Neutrophil (primary cell): ENCODE results near the gene WDR26.

ENCODE experiments used
- H3K27ac ChIP-seq: fragments of 200-600 bp; sonication (generic); 2 replicates; pipeline ENCODE4 v1.5.1; 2016; ENCODE audit warnings: mild to moderate bottlenecking, moderate library complexity
- H3K27me3 ChIP-seq: fragments of 200-600 bp; sonication (generic); 2 replicates; pipeline ENCODE4 v1.6.0; 2016; ENCODE audit warnings: mild to moderate bottlenecking
- H3K36me3 ChIP-seq: fragments of 200-600 bp; sonication (generic); 2 replicates; pipeline ENCODE4 v1.5.1; 2017
- H3K4me1 ChIP-seq, 2 experiments: fragments of 200-600 bp in 1 of 2; sonication (generic) in 1 of 2; 1 replicate in 1 of 2; 2 replicates in 1 of 2; pipeline versions ENCODE4 v1.5.1 to v1.6.1; 2013 to 2016; ENCODE audit warnings: low read depth in 1 of 2, low read length in 1 of 2, mild to moderate bottlenecking in 1 of 2, moderate library complexity in 1 of 2; ENCODE audit not compliant: control insufficient read depth in 1 of 2, insufficient read depth in 1 of 2
- H3K4me3 ChIP-seq, 2 experiments: fragments of 200-600 bp in 1 of 2; sonication (generic) in 1 of 2; 1 replicate in 1 of 2; 2 replicates in 1 of 2; pipeline ENCODE4 v1.5.1; 2013 to 2016; ENCODE audit warnings: low read depth in 1 of 2, low read length in 1 of 2, mild to moderate bottlenecking in 1 of 2, moderate library complexity in 1 of 2
- H3K9me3 ChIP-seq: fragments of 200-600 bp; sonication (generic); 2 replicates; pipeline ENCODE4 v1.5.1; 2016
- CTCF ChIP-seq: fragments of 200-600 bp; sonication (generic); IDR thresholded peaks from 2 replicates; pipeline ENCODE4 v1.5.1; 2016; ENCODE audit warnings: antibody characterized with exemption

Gene WDR26

GRCh38 chr1:224368409-224368808, 66.2 kb downstream of the WDR26 start:
- peaks cover 77% of the 10 kb centered on the region for H3K36me3 ChIP-seq
- H3K27ac ChIP-seq: no peak overlapping the region
- no peak overlapping the region for H3K4me3 ChIP-seq
- no peaks in the 10 kb centered on the region for H3K9me3 ChIP-seq
- no peaks in the 10 kb centered on the region for H3K27me3 ChIP-seq
- no peaks in the 10 kb centered on the region for H3K4me1 ChIP-seq
- no peak for TF ChIP-seq CTCF

GRCh38 chr1:224359207-224359606, 75.4 kb downstream of the WDR26 start:
- peaks cover 39 to 41% of the 10 kb centered on the region in 2 experiments for H3K4me1 ChIP-seq
- TF ChIP-seq CTCF: no peak
- no peaks in the 10 kb centered on the region for H3K36me3 ChIP-seq
- no peak overlapping the region for H3K4me3 ChIP-seq
- no peaks in the 10 kb centered on the region for H3K9me3 ChIP-seq
- peak overlapping the region; percentile 94 for H3K27ac ChIP-seq
- H3K27me3 ChIP-seq: no peaks in the 10 kb centered on the region

- H3K4me3 ChIP-seq: peak overlapping the region; percentile 82 to 90
- no peak for TF ChIP-seq CTCF
- H3K4me1 ChIP-seq: peaks cover 39 to 41% of the 10 kb centered on the region in 2 experiments
- H3K36me3 ChIP-seq: no peaks in the 10 kb centered on the region
- no peaks in the 10 kb centered on the region for H3K9me3 ChIP-seq
- no peaks in the 10 kb centered on the region for H3K27me3 ChIP-seq
- H3K27ac ChIP-seq: peak overlapping the region; percentile 94
These were observed 76.4 kb downstream of the WDR26 start for GRCh38 chr1:224358237-224358636.

DNA sequence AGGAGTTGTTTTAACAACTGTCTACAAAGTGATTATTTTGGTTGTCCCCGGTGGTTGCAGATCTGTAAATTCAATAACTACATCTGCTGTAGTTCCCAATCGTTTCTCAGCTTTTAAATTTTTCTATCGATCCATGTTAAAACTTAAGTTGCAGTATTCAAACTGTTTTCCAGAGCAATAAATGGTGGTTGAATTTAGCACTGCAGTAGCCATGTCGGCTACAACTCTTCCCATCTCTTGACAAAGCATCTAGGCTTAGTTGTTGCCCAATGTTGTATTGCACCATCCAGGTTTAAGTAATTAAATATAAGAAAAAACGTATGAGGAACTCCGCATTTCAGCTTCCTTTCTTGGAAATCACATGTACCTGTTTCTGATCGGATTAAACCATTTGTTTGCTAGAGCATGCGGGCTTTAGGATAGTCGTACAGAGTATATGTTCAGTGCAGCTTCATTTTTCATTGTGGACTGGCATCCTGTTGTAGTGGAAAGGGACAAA, 76.9 kb downstream of the WDR26 start:
- Histone ChIP-seq H3K27ac (peak overlapping the region; percentile 94), H3K4me3 (peak overlapping the region; percentile 82 to 90), H3K4me1 (peaks cover 39 to 41% of the 10 kb centered on the region in 2 experiments), H3K9me3 (no peaks in the 10 kb centered on the region), H3K27me3 (no peaks in the 10 kb centered on the region), H3K36me3 (no peaks in the 10 kb centered on the region)
- TF ChIP-seq CTCF: peak; percentile 31

DNA sequence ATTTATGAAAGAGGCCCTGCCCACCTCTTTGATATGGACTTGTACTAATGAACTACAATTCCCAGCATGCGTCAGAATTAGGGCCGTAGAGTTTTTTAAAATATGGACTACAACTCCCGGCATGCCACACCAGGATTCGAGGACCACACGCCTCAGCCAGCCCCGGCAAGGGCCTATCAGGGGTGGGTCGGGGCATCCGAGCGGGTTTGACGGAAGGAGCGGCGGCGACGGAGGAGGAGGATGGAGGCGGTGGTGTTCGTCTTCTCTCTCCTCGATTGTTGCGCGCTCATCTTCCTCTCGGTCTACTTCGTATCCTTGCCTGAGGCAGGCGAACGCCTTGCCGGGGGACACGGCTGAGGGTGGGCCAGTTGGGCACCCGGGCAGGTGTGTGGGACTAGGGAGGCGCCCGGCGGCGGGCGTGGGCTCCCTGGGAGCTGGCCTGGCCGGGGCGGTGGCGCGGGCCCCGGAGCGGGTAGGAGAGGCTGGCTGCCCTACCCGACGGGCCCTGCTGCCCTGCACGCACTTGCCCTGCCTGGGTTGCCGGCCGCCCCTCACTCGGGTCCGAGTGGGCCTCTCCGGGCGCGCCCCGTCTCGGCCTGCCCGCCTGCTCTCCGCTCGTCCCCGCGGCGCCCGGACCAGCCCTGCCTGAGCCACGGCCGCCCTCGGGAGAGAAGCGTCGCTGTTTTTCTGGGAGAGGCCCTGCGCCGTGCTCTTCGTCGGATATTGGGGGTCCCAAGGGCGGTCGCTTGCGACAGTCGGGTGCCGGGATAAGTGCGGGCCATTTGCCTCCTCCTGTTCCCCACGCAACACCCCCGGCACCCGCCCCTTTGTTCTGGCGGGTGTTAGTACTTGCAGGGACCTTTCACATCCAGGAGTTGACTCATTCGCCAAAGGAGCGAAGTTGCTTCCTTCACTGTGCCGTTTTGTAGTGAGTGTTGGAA, 77.6 kb downstream of the WDR26 start, which contains the start of gene CNIH4:
TSS of gene CNIH4 (plus strand) at position 195 of the 941 bp plus-strand sequence. CDS start at position 241, 46 bp downstream.
- peaks cover 39 to 41% of the 10 kb centered on the region in 2 experiments for H3K4me1 ChIP-seq
- H3K4me3 ChIP-seq: peak within 1 kb of the TSS; percentile 82 to 90
- H3K27me3 ChIP-seq: no peaks in the 10 kb centered on the region
- H3K36me3 ChIP-seq: no peaks in the 10 kb centered on the region
- no peaks in the 10 kb centered on the region for H3K9me3 ChIP-seq
- H3K27ac ChIP-seq: peak within 1 kb of the TSS; percentile 94
- TF ChIP-seq CTCF: no peak
